Measurements from ENCODE around the gene PDLIM1.

GRCh38 chr10:95315509-95315908, 24.7 kb upstream of the PDLIM1 start:
- TF ChIP-seq ZSCAN30 (CRISPR knock-in tag; IDR thresholded peaks at IDR 0.05) (no peak), POLR2G (IDR thresholded peaks at IDR 0.05; ENCODE audit: low read depth, low read length) (no peak), ZNF274 (CRISPR knock-in tag; IDR thresholded peaks at IDR 0.05) (no peak)
